ENCODE measurements around the gene KPNA6. TPM values are rescaled to one million over a fixed set of nuclear protein-coding genes. Genes with fewer than 3 reads are reported as not detected.

Gene KPNA6
- total RNA-seq, 1 experiment from 2014 or later: 114 TPM

GRCh38 chr1:32138965-32139364 is 31.1 kb downstream of the KPNA6 start:
- Mint-ChIP-seq H3K27me3 (ENCODE audit: low read depth) (no peaks in the 10 kb centered on the region), H3K4me3 (no peak overlapping the region), H3K4me1 (peaks cover 0 to 4% of the 10 kb centered on the region in 2 experiments; a peak in 2 of 4 replicates), H3K27ac (peak overlapping the region in 2 of 3 experiments; percentile 36 to 46; a peak in 3 of 7 replicates), H3K9me3 (no peaks in the 10 kb centered on the region; a peak in 1 of 5 replicates), H3K36me3 (ENCODE audit: insufficient read depth in 1 of 3, low read depth in 3 of 3) (peaks cover 0 to 4% (median 0%) of the 10 kb centered on the region in 3 experiments; a peak in 1 of 7 replicates)
- H4K5ac ChIP-seq (ENCODE audit: insufficient read length, low read depth, low read length): no peak overlapping the region
- no peak overlapping the region for H3K14ac ChIP-seq (ENCODE audit: insufficient read depth, low read length)
- no peak for DNase-seq
- no peak overlapping the region for H2AK5ac ChIP-seq (ENCODE audit: insufficient read length, low read length)
- no peaks in the 10 kb centered on the region for H3K4me1 ChIP-seq (ENCODE audit: insufficient read depth, low read length)
- H2BK120ac ChIP-seq (ENCODE audit: low read depth, low read length, poor library complexity, severe bottlenecking): no peak overlapping the region
- H3K9ac ChIP-seq (ENCODE audit: extremely low read depth, insufficient read length, low read length): no peak overlapping the region
- peaks cover 3% of the 10 kb centered on the region; the same call in 1 of the 2 replicates for H3K79me2 ChIP-seq (ENCODE audit: insufficient read depth, low read length)
- H3K23ac ChIP-seq (ENCODE audit: insufficient read length, low read depth, low read length): no peak overlapping the region
- no peaks in the 10 kb centered on the region for H3K9me3 ChIP-seq (ENCODE audit: control insufficient read depth, low read depth, low read length)
- no peak overlapping the region for H3K27ac ChIP-seq (ENCODE audit: insufficient read length, low read depth, low read length)
- H3K23me2 ChIP-seq (ENCODE audit: insufficient read length, low read depth, low read length, poor library complexity, severe bottlenecking): no peaks in the 10 kb centered on the region
- no peaks in the 10 kb centered on the region for H4K20me1 ChIP-seq (ENCODE audit: control insufficient read depth, insufficient read depth, insufficient read length)
- no peak overlapping the region for H2BK20ac ChIP-seq (ENCODE audit: low read depth, low read length, poor library complexity, severe bottlenecking)
- TF ChIP-seq CTCF (conservative IDR thresholded peaks at IDR 0.05): no peak
- H2BK5ac ChIP-seq (ENCODE audit: insufficient read length, low read length): no peak overlapping the region
- no peak overlapping the region for H3K56ac ChIP-seq (ENCODE audit: insufficient read length, low read depth, low read length)
- no peak overlapping the region for H4K8ac ChIP-seq (replicated peaks; ENCODE audit: insufficient read length, low read depth, low read length)
- no peak overlapping the region for H4K91ac ChIP-seq (ENCODE audit: insufficient read length, low read depth, low read length)
- H2BK15ac ChIP-seq (ENCODE audit: low read depth, low read length): no peak overlapping the region
- peaks cover 7% of the 10 kb centered on the region for H3K79me1 ChIP-seq (ENCODE audit: insufficient read depth, low read depth, low read length, poor library complexity, severe bottlenecking)
- no peak overlapping the region for H2AFZ ChIP-seq (ENCODE audit: low read length)
- no peak overlapping the region for H3K18ac ChIP-seq (ENCODE audit: insufficient read length, low read depth, low read length)
- H2BK12ac ChIP-seq (ENCODE audit: insufficient read length, low read depth, low read length): no peak overlapping the region
- no peak overlapping the region for H3K4me2 ChIP-seq (ENCODE audit: insufficient read depth, insufficient read length, low read length)
- WGBS (ENCODE audit: extremely low coverage, insufficient read length, low lambda C conversion rate): no CpG with 5 or more reads among the region's 5 CpGs
- H3T11ph ChIP-seq (ENCODE audit: low read length): no peak overlapping the region
- no peak overlapping the region for H3K4ac ChIP-seq (ENCODE audit: low read depth, low read length)
- no peaks in the 10 kb centered on the region for H3K27me3 ChIP-seq (ENCODE audit: insufficient read depth, low read length)

Measured in H9 (cell line).